ENCODE results near the gene DTX1. TPM values are rescaled to one million over a fixed set of nuclear protein-coding genes. Genes with fewer than 3 reads are reported as not detected.

DTX1 gene
- total RNA-seq, 1 experiment from 2014 or later = 5.5 TPM

GRCh38 chr12:113064395-113065125, 8.0 kb downstream of the DTX1 start:
- no peaks in the 10 kb centered on the region for H3K9me3 ChIP-seq (ENCODE audit: low read depth, low read length, poor library complexity, severe bottlenecking)
- H3K4me1 ChIP-seq (ENCODE audit: insufficient read depth, low read length, poor library complexity, severe bottlenecking) = no peaks in the 10 kb centered on the region
- no peaks in the 10 kb centered on the region for H3K36me3 ChIP-seq (ENCODE audit: insufficient read depth, low read length, poor library complexity, severe bottlenecking)
- no peaks in the 10 kb centered on the region for H3K27me3 ChIP-seq (replicated peaks; ENCODE audit: insufficient read depth, low read depth, low read length, poor library complexity)
- no peak overlapping the region for H3K4me3 ChIP-seq (ENCODE audit: low read depth, low read length, poor library complexity, severe bottlenecking)
- intact Hi-C loops (cut with micrococcal nuclease; ENCODE audit: unreplicated experiment) = no loop called here
- TF ChIP-seq, protein P1, sequence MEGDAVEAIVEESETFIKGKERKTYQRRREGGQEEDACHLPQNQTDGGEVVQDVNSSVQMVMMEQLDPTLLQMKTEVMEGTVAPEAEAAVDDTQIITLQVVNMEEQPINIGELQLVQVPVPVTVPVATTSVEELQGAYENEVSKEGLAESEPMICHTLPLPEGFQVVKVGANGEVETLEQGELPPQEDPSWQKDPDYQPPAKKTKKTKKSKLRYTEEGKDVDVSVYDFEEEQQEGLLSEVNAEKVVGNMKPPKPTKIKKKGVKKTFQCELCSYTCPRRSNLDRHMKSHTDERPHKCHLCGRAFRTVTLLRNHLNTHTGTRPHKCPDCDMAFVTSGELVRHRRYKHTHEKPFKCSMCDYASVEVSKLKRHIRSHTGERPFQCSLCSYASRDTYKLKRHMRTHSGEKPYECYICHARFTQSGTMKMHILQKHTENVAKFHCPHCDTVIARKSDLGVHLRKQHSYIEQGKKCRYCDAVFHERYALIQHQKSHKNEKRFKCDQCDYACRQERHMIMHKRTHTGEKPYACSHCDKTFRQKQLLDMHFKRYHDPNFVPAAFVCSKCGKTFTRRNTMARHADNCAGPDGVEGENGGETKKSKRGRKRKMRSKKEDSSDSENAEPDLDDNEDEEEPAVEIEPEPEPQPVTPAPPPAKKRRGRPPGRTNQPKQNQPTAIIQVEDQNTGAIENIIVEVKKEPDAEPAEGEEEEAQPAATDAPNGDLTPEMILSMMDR (conservative IDR thresholded peaks at IDR 0.05; ENCODE audit: low read depth, low read length) = no peak
- TF ChIP-seq EZH2 (IDR thresholded peaks at IDR 0.05; ENCODE audit: borderline replicate concordance, low read depth, low read length, poor library complexity, severe bottlenecking) = no peak
- ChIA-PET CTCF (no interaction called here), POLR2A (ENCODE audit: low non-redundant PET) (no interaction called here)
- DNase-seq (ENCODE audit: low spot score) = no peak
- no TSS peak for BruUV-seq (replicated peaks)
- no peak overlapping the region for H3K27ac ChIP-seq (ENCODE audit: low read depth, low read length, poor library complexity, severe bottlenecking)

DNA sequence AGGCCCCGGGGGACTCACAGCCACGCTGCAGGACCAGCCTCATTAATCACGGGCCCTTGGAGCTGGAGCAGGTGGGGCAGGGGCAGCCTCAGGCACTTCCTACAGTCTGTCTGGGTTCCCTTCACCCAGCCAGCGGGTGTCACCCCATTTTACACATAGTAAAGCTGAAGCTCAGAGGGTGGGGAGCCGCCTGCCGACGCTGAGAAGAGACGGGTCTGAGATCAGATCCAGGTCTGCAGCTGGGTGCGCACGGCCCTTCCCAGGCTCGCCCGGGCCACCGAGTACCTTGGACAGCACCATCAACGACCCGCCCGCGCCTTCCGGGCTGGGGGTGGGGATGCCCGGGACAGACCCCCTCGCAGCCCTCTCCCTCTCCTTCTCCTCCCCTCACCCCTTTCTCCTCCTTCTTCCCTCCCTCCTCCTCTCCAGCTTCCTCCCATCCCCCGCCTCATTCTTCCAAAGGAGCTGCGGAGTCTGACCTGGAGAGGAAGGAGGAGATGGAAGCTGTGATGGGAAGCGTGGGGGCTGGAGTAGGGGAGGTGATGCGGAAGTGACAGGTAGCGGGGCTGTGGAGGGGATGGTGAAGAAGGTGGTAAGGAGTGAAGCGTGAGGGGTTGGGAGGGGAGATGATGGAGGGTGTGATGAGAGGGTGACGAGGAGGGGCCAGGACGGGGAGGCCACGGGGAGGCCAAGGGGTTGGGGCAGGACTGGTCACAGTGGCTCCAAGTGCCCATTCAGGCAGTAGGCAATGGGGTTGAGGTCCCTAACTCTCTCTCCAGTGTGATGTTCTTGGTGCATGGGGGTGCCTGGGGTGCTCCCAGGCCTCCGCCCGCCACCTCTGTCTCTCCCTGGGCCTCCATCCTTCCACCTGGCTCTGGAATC, 8.8 kb downstream of the DTX1 start:
- CTCF ChIA-PET = interaction anchor here (0.6 kb wide), 1 partner anchor 1884 kb away, joined by 5 read pairs; no protein-coding TSS in a partner anchor
- TF ChIP-seq EZH2 (IDR thresholded peaks at IDR 0.05; ENCODE audit: borderline replicate concordance, low read depth, low read length, poor library complexity, severe bottlenecking) = no peak
- TF ChIP-seq, protein P1 (conservative IDR thresholded peaks at IDR 0.05; ENCODE audit: low read depth, low read length) = no peak
- no peak overlapping the region for H3K27ac ChIP-seq (ENCODE audit: low read depth, low read length, poor library complexity, severe bottlenecking)
- no peaks in the 10 kb centered on the region for H3K4me1 ChIP-seq (ENCODE audit: insufficient read depth, low read length, poor library complexity, severe bottlenecking)
- peak; percentile 28 for DNase-seq (ENCODE audit: low spot score)
- BruUV-seq (replicated peaks) = no TSS peak
- H3K9me3 ChIP-seq (ENCODE audit: low read depth, low read length, poor library complexity, severe bottlenecking) = no peaks in the 10 kb centered on the region
- intact Hi-C loops (cut with micrococcal nuclease; ENCODE audit: unreplicated experiment) = no loop called here
- H3K4me3 ChIP-seq (ENCODE audit: low read depth, low read length, poor library complexity, severe bottlenecking) = no peak overlapping the region
- H3K27me3 ChIP-seq (replicated peaks; ENCODE audit: insufficient read depth, low read depth, low read length, poor library complexity) = no peaks in the 10 kb centered on the region
- no peaks in the 10 kb centered on the region for H3K36me3 ChIP-seq (ENCODE audit: insufficient read depth, low read length, poor library complexity, severe bottlenecking)
- POLR2A ChIA-PET (ENCODE audit: low non-redundant PET) = no interaction called here

GRCh38 chr12:113066813-113067400, 10.4 kb downstream of the DTX1 start:
- ChIA-PET CTCF (no interaction called here), POLR2A (ENCODE audit: low non-redundant PET) (no interaction called here)
- Histone ChIP-seq H3K4me3 (ENCODE audit: low read depth, low read length, poor library complexity, severe bottlenecking) (no peak overlapping the region), H3K9me3 (ENCODE audit: low read depth, low read length, poor library complexity, severe bottlenecking) (no peaks in the 10 kb centered on the region), H3K27ac (ENCODE audit: low read depth, low read length, poor library complexity, severe bottlenecking) (no peak overlapping the region), H3K36me3 (ENCODE audit: insufficient read depth, low read length, poor library complexity, severe bottlenecking) (no peaks in the 10 kb centered on the region), H3K4me1 (ENCODE audit: insufficient read depth, low read length, poor library complexity, severe bottlenecking) (no peaks in the 10 kb centered on the region), H3K27me3 (replicated peaks; ENCODE audit: insufficient read depth, low read depth, low read length, poor library complexity) (no peaks in the 10 kb centered on the region)
- intact Hi-C loops (cut with micrococcal nuclease; ENCODE audit: unreplicated experiment) = no loop called here
- no peak for DNase-seq (ENCODE audit: low spot score)
- no TSS peak for BruUV-seq (replicated peaks)
- TF ChIP-seq EZH2 (IDR thresholded peaks at IDR 0.05; ENCODE audit: borderline replicate concordance, low read depth, low read length, poor library complexity, severe bottlenecking) = no peak
- TF ChIP-seq, protein P1 (conservative IDR thresholded peaks at IDR 0.05; ENCODE audit: low read depth, low read length) = no peak
